Measurements from ENCODE around the gene ENPP4.

Gene ENPP4

DNA sequence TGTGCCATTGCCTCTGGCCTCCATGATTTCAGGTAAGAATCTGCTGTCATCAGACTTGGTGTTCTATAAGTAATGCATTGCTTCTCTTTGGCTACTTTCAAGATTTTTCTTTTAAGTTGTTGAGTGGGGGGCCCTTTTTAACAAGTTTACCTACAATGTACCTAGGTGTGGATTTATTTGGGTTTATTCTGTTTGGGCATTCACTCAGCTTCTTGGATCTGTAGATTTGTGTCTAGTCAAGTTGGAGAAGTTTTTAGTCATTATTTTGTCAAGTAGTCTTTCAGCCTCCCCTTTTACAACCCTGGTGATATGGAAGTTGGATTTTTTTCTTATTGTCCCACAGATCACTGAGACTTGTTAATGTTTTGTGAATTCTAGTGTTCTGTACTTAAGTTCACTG lies 26.9 kb downstream of the ENPP4 start:
- ChIA-PET POLR2A (no interaction called here), CTCF (interaction anchor here (0.7 kb wide), 2 partner anchors 226 to 654 kb away, joined by 3 read pairs; no protein-coding TSS in a partner anchor)
- H3K4me3 ChIP-seq (ENCODE audit: low read depth, low read length), result no peak overlapping the region
- TF ChIP-seq ZNF558 (tag by site-specific recombination; IDR thresholded peaks at IDR 0.05), result peak; percentile 95
- TF ChIP-seq ZNF544 (tag by site-specific recombination; IDR thresholded peaks at IDR 0.05), result no peak
- no peak for TF ChIP-seq ZEB2 (tag by site-specific recombination; IDR thresholded peaks at IDR 0.05)
- H3K36me3 ChIP-seq (ENCODE audit: control insufficient read depth in 2 of 2, insufficient read depth in 1 of 2, low read length in 2 of 2), result peaks cover 7 to 19% of the 10 kb centered on the region in 2 experiments; a peak in 2 of 3 replicates
- no peaks in the 10 kb centered on the region for H3K9me3 ChIP-seq (ENCODE audit: control insufficient read depth, insufficient read depth, low read depth, low read length)
- no peaks in the 10 kb centered on the region for H3K4me1 ChIP-seq (ENCODE audit: control insufficient read depth, insufficient read depth, low read length)
- H3K27ac ChIP-seq (ENCODE audit: extremely low read depth, low read depth, low read length), result no peak overlapping the region

DNA sequence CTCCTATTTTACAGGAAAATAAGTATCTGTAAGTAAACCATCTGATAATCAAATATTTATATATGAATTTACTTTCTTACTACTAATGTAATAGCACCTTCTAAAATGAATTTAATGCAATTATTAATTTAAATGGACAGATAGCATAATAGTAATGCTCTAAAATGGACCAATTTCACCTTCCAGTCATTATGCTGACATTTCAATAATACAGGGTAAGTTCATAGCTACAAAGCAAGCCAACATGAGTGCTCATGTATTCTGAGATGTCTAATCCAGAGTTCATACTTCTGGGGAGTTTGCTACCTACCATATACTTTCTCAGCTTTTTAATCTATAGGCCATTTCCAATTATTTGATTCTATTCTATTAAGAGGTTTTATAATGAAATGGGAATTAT lies 29.4 kb downstream of the ENPP4 start:
- Histone ChIP-seq H3K9me3 (ENCODE audit: control insufficient read depth, insufficient read depth, low read depth, low read length) (no peaks in the 10 kb centered on the region), H3K36me3 (ENCODE audit: control insufficient read depth in 2 of 2, insufficient read depth in 1 of 2, low read length in 2 of 2) (peaks cover 7 to 24% of the 10 kb centered on the region in 2 experiments; a peak in 2 of 3 replicates), H3K4me3 (ENCODE audit: low read depth, low read length) (no peak overlapping the region), H3K27ac (ENCODE audit: extremely low read depth, low read depth, low read length) (no peak overlapping the region), H3K4me1 (ENCODE audit: control insufficient read depth, insufficient read depth, low read length) (no peaks in the 10 kb centered on the region)
- ChIA-PET CTCF (interaction anchor here (0.6 to 1.2 kb wide), 2 partner anchors 15 to 56 kb away, joined by 3 read pairs; no protein-coding TSS in a partner anchor), POLR2A (no interaction called here)
- TF ChIP-seq GLI2 (tag by site-specific recombination; IDR thresholded peaks at IDR 0.05; ENCODE audit: borderline replicate concordance, low read depth) (no peak), ZNF624 (tag by site-specific recombination; IDR thresholded peaks at IDR 0.05) (no peak), ZNF221 (tag by site-specific recombination; IDR thresholded peaks at IDR 0.05; ENCODE audit: borderline replicate concordance) (no peak), ZIC2 (tag by site-specific recombination; IDR thresholded peaks at IDR 0.05) (no peak), ZNF670 (tag by site-specific recombination; IDR thresholded peaks at IDR 0.05; ENCODE audit: low read depth) (no peak), ZNF707 (tag by site-specific recombination; IDR thresholded peaks at IDR 0.05) (no peak), HOXC10 (CRISPR knock-in tag; IDR thresholded peaks at IDR 0.05) (no peak), ZNF140 (tag by site-specific recombination; IDR thresholded peaks at IDR 0.05) (no peak), ZNF555 (tag by site-specific recombination; conservative IDR thresholded peaks at IDR 0.05) (no peak), ZBTB20 (tag by site-specific recombination; IDR thresholded peaks at IDR 0.05) (no peak), ZNF529 (tag by site-specific recombination; IDR thresholded peaks at IDR 0.05; ENCODE audit: insufficient replicate concordance) (no peak), MZF1 (tag by site-specific recombination; IDR thresholded peaks at IDR 0.05; ENCODE audit: borderline replicate concordance) (no peak), ZNF24 (tag by site-specific recombination; IDR thresholded peaks at IDR 0.05) (no peak), ZNF184 (tag by site-specific recombination; IDR thresholded peaks at IDR 0.05) (no peak)
- TF ChIP-seq, protein P1, sequence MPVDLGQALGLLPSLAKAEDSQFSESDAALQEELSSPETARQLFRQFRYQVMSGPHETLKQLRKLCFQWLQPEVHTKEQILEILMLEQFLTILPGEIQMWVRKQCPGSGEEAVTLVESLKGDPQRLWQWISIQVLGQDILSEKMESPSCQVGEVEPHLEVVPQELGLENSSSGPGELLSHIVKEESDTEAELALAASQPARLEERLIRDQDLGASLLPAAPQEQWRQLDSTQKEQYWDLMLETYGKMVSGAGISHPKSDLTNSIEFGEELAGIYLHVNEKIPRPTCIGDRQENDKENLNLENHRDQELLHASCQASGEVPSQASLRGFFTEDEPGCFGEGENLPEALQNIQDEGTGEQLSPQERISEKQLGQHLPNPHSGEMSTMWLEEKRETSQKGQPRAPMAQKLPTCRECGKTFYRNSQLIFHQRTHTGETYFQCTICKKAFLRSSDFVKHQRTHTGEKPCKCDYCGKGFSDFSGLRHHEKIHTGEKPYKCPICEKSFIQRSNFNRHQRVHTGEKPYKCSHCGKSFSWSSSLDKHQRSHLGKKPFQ (tag by site-specific recombination; IDR thresholded peaks at IDR 0.05), result no peak

DNA sequence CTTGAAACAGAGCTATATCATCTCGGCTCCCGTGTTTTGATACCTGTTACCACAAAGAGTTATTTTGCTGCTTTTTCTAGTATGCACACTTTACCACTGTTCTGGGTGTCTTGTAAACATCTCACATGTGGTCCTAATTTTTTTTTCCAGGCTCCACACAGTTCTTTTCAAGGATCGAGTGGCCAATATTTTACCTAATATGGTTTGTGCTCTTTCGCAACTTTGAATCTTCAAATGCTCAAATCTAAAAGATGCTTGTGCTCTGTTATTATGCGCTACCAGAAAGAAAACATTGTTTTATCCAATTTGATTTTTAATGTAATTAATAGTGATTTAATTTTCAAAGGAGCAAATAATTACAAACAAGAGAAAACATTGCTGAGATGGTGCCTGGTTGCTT lies 30.3 kb downstream of the ENPP4 start:
- POLR2A ChIA-PET, result no interaction called here
- Histone ChIP-seq H3K9me3 (ENCODE audit: control insufficient read depth, insufficient read depth, low read depth, low read length) (no peaks in the 10 kb centered on the region), H3K4me1 (ENCODE audit: control insufficient read depth, insufficient read depth, low read length) (no peaks in the 10 kb centered on the region), H3K4me3 (ENCODE audit: low read depth, low read length) (no peak overlapping the region), H3K27ac (ENCODE audit: extremely low read depth, low read depth, low read length) (no peak overlapping the region), H3K36me3 (ENCODE audit: control insufficient read depth in 2 of 2, insufficient read depth in 1 of 2, low read length in 2 of 2) (peaks cover 7 to 24% of the 10 kb centered on the region in 2 experiments)
- CTCF ChIA-PET, result no interaction called here
- TF ChIP-seq ZNF121 (tag by site-specific recombination; IDR thresholded peaks at IDR 0.05), result no peak
- TF ChIP-seq ZNF175 (tag by site-specific recombination; IDR thresholded peaks at IDR 0.05), result no peak
- TF ChIP-seq, protein P2, sequence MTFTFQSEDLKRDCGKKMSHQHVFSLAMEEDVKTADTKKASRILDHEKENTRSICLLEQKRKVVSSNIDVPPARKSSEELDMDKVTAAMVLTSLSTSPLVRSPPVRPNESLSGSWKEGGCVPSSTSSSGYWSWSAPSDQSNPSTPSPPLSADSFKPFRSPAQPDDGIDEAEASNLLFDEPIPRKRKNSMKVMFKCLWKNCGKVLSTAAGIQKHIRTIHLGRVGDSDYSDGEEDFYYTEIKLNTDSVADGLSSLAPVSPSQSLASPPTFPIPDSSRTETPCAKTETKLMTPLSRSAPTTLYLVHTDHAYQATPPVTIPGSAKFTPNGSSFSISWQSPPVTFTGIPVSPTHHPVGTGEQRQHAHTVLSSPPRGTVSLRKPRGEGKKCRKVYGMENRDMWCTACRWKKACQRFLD (tag by site-specific recombination; IDR thresholded peaks at IDR 0.05), result no peak
- TF ChIP-seq ZNF138 (tag by site-specific recombination; IDR thresholded peaks at IDR 0.05; ENCODE audit: borderline replicate concordance), result no peak
- no peak for TF ChIP-seq GFI1B (tag by site-specific recombination; IDR thresholded peaks at IDR 0.05)
- no peak for TF ChIP-seq ZNF157 (tag by site-specific recombination; IDR thresholded peaks at IDR 0.05)
- TF ChIP-seq SP2 (tag by site-specific recombination; IDR thresholded peaks at IDR 0.05), result no peak
- no peak for TF ChIP-seq ZNF423 (tag by site-specific recombination; IDR thresholded peaks at IDR 0.05)
- TF ChIP-seq, protein P3, sequence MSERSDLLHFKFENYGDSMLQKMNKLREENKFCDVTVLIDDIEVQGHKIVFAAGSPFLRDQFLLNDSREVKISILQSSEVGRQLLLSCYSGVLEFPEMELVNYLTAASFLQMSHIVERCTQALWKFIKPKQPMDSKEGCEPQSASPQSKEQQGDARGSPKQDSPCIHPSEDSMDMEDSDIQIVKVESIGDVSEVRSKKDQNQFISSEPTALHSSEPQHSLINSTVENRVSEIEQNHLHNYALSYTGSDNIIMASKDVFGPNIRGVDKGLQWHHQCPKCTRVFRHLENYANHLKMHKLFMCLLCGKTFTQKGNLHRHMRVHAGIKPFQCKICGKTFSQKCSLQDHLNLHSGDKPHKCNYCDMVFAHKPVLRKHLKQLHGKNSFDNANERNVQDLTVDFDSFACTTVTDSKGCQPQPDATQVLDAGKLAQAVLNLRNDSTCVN (tag by site-specific recombination; optimal IDR thresholded peaks at IDR 0.05), result no peak
- no peak for TF ChIP-seq TRIM28 (IDR thresholded peaks at IDR 0.05; ENCODE audit: borderline replicate concordance, low read length)
- TF ChIP-seq ZNF202 (tag by site-specific recombination; IDR thresholded peaks at IDR 0.05; ENCODE audit: borderline replicate concordance), result no peak
- no peak for TF ChIP-seq YY1 (tag by site-specific recombination; IDR thresholded peaks at IDR 0.05)
